ENCODE measurements around the gene C2CD3.
"Not testable (repeated sequence)": the region's sequence is repeated elsewhere in the genome, so short reads cannot be mapped to it uniquely, and the experiment has no call there.

DNA sequence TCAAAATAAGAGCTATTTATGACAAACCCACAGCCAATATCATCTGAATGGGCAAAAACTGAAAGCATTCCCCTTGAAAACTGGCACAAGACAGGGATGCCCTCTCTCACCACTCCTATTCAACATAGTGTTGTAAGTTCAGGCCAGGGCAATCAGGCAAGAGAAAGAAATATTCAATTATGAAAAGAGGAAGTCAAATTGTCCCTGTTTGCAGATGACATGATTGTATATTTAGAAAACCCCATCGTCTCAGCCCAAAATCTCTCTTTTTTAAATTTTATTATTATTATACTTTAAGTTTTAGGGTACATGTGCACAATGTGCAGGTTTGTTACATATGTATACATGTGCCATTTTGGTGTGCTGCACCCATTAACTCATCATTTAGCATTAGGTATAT lies 107.2 kb downstream of the C2CD3 start:
- TF ChIP-seq MYC (IDR thresholded peaks at IDR 0.05; ENCODE audit: insufficient read depth, insufficient read length, insufficient replicate concordance, low read length, severe bottlenecking); ZNF687 (IDR thresholded peaks at IDR 0.05); FOXM1 (IDR thresholded peaks at IDR 0.05; ENCODE audit: low read depth, low read length): not testable (repeated sequence)
- TF ChIP-seq, protein P1, sequence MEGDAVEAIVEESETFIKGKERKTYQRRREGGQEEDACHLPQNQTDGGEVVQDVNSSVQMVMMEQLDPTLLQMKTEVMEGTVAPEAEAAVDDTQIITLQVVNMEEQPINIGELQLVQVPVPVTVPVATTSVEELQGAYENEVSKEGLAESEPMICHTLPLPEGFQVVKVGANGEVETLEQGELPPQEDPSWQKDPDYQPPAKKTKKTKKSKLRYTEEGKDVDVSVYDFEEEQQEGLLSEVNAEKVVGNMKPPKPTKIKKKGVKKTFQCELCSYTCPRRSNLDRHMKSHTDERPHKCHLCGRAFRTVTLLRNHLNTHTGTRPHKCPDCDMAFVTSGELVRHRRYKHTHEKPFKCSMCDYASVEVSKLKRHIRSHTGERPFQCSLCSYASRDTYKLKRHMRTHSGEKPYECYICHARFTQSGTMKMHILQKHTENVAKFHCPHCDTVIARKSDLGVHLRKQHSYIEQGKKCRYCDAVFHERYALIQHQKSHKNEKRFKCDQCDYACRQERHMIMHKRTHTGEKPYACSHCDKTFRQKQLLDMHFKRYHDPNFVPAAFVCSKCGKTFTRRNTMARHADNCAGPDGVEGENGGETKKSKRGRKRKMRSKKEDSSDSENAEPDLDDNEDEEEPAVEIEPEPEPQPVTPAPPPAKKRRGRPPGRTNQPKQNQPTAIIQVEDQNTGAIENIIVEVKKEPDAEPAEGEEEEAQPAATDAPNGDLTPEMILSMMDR (IDR thresholded peaks at IDR 0.05 in 2 of 3, conservative IDR thresholded peaks at IDR 0.05 in 1 of 3; ENCODE audit: control insufficient read depth in 2 of 3, extremely low read depth in 1 of 3, insufficient read depth in 1 of 3, low read depth in 3 of 3, low read length in 3 of 3): not testable (repeated sequence)
